GM19397 (cell line): ENCODE results near the gene SERPINB5.
"Not testable (repeated sequence)": the region's sequence is repeated elsewhere in the genome, so short reads cannot be mapped to it uniquely, and the experiment has no call there.

Source experiments
- ATAC-seq: cut with Tn5 transposase; IDR thresholded peaks from one replicate; pipeline ENCODE4 v1.9.1; 2021; ENCODE audit warnings: mild to moderate bottlenecking, moderate library complexity; ENCODE audit not compliant: unreplicated experiment

Gene SERPINB5, protein sequence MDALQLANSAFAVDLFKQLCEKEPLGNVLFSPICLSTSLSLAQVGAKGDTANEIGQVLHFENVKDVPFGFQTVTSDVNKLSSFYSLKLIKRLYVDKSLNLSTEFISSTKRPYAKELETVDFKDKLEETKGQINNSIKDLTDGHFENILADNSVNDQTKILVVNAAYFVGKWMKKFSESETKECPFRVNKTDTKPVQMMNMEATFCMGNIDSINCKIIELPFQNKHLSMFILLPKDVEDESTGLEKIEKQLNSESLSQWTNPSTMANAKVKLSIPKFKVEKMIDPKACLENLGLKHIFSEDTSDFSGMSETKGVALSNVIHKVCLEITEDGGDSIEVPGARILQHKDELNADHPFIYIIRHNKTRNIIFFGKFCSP

DNA sequence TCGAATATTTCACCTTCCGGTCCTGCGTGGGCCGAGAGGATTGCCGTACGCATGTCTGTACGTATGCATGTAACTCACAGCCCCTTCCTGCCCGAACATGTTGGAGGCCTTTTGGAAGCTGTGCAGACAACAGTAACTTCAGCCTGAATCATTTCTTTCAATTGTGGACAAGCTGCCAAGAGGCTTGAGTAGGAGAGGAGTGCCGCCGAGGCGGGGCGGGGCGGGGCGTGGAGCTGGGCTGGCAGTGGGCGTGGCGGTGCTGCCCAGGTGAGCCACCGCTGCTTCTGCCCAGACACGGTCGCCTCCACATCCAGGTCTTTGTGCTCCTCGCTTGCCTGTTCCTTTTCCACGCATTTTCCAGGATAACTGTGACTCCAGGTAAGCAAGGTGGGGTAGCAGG lies at the start of gene SERPINB5:
Gene SERPINB5 (plus strand): TSS at position 291 of the 400 bp plus-strand sequence. CDS start 7,471 bp downstream, outside the sequence.
- ATAC-seq: no peak

DNA sequence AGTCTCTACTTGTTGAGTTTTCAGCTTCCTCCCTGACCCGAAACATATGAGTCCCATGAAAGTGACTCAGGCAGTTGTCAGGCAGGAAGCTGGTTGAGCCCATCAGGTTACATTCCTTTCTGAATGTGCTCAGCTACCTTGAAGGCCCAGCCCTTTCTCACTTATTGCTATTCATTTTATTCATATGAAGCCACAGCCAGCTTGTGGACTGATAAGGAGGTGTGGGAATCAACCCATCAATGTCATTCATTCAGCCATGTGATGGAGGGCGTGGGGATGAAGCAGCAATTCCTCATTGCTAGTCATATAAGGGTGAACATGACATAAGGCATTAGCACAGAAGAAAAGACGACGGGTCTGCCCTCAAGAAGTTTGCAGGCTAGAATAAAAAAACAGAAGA lies 49.2 kb upstream of the SERPINB5 start:
- ATAC-seq: no peak

DNA sequence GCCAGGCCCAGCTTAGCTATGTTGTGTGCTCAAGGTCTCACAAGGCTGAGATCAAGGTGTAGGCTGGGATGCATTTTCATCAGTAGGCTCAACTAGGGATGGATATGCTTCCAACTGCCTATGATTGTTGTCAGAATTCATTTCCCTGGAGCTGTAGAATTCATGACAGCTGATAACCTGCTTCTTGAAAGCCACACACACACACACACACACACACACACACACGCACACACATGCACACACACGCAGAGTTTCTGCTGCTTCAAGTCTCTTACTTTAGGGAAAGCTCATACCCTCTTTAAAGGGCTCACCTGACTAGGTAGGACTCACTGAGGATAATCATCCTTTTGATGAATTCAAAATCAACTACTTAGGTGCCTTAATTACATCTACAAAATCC lies 46.2 kb upstream of the SERPINB5 start:
- ATAC-seq: no peak

DNA sequence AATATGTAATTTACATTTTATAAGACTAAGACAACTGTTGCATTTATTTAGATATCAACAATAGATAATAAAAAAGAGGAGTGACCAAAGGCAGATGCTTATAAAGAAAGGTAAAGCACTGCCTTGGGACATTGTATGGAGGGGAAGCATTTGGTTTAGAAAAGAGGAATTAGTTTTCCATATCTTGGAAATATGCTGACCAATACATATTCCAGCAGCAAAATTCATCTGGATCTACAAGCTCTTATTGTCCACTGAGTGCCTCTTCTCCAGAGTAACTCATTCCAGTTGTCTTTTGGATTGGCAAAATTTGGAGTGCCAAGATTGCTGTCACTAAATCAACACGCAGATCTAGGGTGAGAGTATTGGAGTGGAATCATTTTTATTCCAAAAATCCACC lies 45.6 kb upstream of the SERPINB5 start:
- ATAC-seq: no peak

DNA sequence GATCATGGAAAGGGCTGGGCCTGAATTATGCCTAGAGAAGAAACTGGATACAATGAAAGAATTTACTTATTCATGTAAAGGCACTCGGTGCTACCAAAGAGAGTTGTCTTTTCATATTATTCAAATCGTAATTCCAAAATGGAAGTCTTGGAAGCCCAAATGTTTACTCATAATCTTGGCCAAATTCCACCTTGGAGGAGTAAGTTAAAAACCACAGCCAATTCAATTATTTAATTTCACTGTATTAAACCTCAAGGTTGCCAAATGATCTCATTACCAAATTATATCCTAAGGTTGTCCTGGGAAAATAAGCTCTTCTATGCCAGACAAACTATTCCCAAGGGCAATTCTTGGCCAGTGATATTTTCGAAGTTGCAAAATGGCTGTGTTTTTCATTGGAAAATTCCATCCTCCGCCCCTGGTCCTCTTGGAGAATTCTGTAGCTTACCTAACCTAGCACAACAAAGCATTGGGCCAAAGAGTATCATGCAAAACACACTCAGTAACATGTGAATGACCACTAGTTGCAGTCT lies 43.4 kb upstream of the SERPINB5 start:
- no peak for ATAC-seq

DNA sequence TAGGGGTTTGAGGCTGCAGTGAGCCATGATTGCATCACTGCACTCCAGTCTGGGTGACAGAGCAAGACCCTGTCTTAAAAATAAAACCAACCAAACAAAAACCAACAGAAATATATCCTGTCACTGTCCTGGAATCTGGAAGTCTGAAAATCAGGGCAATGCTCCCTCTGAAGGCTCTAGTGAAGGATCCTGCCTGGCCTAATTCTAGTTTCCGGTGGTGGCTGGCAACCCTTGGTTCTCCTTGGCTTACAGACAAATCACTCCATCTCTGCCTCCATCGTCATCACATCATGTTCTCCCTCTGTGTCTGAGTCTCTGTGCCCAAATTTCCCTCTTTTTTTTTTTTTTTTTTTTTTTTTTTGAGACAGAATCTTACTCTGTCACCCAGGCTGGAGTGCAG lies 38.6 kb upstream of the SERPINB5 start:
- no peak for ATAC-seq

DNA sequence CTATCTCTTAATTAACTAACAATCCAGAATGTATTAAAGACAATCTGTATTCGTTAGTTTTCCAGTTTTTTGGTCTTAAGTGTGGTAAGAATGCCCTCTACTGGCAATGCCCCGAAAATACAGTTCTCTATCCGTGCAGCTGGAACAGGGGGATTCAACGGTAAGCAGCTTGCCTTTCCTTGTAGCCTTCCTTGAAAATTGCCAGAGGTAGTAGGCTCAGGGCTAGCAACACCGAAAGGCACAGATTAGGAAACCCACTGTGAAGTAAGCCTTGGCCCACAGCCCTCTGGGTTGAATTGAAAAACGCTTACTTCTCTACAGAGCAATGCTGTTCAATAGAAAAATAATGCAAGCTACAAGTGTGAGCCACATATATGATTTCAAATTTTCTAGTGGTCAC lies 37.4 kb upstream of the SERPINB5 start:
- ATAC-seq: no peak

DNA sequence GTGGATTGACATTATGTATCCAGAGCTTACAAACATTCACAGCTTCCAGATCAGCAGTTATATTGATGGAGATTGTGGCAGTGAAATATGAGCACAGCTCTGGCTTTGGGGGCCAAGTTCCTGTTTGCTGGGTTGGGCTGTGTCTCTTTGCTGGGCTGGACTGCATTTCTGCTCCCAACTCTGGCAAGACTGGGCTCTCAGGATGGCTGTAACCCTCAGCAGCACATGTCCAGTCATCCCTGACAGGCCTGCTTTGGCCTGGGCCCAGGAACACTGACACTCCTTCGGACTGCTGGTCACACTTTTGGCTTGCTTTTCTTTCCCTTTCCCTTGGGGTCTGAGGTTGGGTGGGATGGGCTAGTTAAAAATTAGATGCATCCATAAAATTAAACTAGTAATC lies 36.5 kb upstream of the SERPINB5 start:
- ATAC-seq: no peak

DNA sequence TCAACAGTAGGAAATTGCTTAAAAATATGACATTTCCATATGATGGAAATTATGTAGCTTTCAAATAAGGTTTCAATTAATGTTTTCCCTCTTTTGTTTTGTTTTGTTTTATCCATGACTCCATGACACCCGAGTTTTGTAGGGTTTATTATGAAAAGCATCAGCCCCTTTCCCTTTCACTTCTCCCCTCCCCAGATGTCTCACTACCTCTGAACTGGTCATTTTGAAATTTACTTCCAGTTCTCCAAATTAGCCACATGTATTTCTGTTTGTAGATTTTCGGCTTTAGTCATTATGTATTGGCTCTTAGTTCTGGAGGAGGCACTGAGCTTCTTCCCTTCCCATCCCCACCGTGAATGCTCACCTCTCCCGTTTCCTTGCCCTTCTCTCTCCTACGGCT lies 35.9 kb upstream of the SERPINB5 start:
- no peak for ATAC-seq

DNA sequence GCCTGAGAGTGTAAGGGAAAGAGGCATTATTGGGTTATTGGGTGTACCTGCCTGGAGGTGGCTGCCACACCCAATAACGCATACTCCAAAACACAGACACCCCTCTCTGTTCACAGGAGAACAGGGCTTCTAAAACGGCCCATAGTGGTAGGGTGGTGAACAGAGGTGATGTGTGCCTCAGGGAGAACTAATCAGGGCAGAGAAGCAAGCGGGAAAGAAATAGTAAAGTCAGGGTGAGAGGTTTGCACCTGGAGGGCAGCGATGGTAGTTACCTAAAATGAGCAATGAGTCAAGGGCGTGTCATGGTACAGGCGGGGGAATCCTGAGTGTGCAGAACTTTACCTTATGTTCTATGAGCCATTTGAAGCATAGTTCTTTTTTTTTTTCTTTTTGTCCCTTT lies 32.9 kb upstream of the SERPINB5 start:
- ATAC-seq: no peak

DNA sequence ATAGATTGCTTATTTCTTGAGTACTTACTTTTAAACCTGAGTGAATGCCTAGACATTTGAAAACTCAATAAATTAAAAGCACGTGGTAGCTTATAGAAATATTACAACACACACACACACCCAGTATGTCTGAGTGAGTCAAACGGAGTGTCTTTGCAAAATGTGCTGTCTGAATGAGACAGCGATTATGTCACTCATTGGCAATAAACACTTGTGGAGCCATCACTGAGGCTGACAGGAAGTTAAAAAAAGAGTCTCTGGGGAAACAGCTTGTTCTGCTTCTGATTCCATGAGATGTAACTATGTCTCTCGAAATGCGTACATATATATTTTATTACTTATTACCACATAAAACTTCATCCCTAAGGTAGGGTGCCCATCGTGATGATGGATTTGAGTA lies 32.2 kb upstream of the SERPINB5 start:
- no peak for ATAC-seq

DNA sequence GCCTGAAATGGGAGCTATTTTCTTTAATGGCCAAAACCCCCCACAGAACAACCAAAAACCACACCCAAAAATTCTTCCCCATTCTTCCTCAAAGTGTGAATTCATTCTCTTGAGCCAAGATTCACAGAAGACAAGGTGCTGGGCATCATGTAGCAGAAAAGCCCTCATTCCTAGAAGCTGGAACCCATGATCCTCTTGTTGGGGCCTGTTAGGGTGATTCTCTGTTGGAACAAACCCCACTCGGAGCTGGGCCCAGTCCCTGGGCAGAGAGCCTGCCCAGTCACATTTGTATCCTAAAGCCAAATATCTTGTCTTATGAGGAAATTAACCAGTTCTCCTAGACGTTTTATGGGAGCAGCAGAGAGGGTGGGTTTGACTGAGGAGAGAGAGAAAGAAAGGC lies 31.7 kb upstream of the SERPINB5 start:
- no peak for ATAC-seq

DNA sequence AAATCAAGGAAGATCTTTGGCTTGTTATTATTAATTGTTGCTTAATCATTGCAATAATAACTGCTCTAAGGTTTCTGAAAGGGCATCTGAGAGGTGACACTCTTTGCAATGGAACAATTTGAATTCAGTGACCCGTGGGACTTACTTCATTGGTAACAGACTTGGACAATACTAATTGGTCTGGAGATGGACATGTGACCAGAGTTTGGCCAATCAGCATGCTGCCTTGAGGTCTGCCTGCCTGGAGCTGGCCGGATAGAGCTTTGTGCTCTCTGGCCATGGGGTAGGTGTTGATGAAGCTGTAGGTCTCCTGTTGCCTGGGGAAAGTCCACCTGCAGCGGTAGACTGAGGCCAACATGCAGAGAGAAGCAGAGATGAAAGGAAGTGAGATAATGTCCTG lies 30.5 kb upstream of the SERPINB5 start:
- no peak for ATAC-seq

DNA sequence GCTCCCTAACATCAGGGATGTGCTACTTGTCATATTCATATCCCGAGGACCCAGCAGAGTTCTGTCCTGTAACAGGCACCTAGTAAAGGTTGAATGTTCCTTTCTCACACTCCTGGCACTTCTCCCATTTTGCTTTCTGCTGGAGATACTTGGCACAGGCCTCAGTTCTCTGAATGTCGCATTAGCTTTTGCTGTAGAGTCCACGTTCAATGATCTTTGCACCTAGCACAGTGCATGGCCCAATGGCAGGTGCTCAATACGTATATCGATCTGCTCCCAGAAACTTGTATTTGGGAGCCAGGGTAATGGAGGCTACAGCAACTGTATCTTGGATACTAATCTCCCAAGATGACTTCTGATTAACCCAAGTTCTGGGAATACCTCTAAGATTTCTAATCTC lies 29.7 kb upstream of the SERPINB5 start:
- no peak for ATAC-seq

DNA sequence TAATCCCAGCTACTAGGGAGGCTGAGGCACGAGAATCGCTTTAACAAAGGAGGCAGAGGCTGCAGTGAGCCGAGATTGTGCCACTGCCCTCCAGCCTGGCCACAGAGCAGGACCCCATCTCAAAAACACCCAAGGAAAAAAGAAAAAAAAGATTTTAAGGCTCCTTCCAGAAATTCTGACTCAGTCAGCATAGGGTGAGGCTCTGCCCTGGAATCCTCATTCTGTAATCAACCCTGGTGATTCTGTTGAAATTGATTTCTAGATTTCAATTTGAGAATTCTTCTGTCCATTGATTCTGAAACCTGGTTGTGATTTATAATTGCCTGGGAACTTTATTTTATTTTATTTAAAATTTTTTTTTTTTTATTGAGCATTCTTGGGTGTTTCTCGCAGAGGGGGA lies 27.3 kb upstream of the SERPINB5 start:
- ATAC-seq: no peak

DNA sequence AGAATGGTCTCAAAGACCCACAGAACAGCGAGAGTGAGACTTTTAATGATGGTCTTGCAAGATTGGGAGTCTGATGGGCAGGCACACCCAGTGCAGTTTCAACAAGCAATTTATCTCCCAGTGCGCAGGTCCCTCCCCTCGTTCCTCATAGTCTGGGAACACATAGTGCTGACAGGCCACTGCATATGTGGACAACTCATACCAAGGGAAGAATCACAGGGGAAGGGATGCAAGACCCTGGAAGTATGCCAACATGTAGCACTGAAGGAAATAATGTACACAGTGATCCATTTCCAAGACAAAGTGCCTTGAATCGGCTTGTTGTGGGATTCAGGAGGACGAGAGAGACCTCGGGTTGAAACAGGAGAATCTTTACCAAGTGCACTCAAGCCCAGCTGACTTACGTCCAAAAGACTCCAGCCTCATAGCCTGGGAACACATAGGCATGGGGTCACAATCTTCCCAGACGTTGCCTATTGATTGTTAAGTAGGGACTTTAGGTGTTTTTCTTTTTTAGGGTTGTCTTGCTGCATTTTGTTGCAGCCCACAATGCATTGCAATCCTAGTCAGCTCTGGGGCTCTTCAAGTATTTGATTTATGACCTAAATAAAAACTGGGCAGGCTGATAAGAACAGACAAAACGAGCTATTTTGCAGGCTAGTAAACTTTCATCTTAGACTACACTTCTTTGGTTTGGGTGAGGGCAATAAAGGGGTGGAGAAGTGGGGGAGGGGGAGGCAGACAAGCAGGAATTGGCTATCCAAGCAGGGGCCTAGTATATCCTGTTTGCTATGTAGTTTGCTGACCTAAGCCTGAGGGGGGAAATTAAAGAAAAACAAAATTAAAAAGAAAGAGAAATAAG lies 24.7 kb upstream of the SERPINB5 start:
- no peak for ATAC-seq

DNA sequence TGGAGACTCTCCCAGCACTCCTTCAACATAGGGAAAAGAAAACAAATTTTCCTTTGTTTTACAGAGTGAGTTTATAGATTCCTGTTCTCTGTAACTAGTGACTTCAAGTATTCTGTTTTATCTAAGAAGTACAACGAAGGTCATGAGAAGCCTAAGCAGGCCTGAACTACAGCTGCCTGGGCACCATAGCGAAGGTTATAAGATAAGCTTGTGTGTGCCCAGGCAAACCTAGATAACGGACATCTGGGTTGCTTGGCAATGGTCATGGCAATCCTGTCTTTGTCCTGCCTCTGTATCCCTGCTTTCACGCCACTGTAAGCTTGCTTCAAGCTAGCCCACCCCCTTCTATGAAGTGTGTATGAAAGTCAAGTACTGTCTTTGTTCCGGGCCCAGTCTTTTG lies 24.0 kb upstream of the SERPINB5 start:
- ATAC-seq: not testable (repeated sequence)

DNA sequence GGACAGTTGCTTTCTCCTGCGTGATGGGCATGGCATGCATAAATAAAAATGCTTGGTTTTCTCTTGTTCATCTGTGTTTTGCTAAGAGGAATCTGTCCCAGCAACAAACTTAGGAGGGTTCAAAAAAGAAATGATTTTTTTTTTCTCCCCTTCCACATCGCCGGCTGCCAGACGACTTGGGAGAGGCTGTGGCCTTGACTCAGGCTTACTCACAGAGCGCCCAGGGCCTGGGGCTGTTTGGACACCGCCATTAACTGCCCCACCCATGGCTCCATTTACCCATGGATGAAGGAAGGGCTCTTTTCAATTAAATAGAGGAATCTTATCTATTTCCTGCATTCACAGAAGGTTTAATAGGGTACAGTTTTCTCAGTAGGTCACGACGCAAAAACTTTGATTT lies 22.3 kb upstream of the SERPINB5 start:
- no peak for ATAC-seq

DNA sequence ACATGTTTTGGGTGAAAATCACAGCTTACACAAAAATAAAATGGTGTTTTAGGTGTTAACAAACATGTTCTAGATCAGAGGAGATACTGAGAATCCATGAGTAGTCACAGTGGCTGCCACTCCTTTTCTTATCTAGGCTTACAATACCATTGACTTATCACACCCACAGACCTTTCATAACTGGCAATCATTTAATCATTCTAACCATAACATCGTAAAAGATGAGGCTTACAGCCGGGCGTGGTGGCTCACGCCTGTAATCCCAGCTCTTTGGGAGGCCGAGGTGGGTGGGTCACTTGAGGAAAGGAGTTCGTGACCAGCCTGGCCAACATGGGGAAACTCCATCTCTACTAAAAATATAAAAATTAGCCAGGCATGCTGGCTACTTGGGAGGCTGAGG lies 18.8 kb upstream of the SERPINB5 start:
- no peak for ATAC-seq

DNA sequence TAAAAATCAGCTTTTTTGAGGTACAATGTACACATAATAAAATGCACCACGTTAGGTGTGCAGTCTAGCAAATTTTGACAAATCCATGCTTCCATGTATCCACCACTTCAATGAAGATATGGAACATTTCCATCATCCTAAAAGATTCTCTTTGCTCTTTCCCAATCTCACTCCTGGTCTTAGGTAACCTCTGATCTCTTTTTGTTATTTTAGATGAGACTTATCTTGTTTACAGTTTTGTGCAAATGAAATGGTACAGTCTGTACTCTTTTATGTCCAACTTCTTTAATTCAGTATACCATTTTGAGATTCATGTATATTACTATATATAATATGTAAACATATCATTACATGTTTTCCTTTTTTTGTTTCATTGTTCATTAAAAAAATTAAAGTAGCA lies 16.3 kb upstream of the SERPINB5 start:
- ATAC-seq: no peak

DNA sequence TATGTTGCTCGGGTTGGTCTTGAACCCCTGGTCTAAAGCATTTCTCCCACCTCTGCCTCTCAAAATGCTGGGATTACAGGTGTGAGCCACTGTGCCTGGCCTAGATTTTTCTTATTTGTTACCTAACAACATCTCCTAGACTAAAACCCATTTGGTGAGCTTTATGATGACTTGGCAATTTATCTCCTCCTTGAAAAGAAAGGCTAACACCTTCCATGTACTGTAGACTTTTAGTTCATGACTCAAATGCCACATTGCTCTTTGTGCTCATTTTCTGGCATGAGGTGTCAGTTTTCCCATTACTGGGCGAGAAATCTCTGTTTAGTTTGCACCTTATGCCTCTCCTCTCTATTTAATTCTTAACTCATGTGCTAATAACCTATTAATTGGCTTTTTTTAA lies 12.3 kb upstream of the SERPINB5 start:
- ATAC-seq: no peak

DNA sequence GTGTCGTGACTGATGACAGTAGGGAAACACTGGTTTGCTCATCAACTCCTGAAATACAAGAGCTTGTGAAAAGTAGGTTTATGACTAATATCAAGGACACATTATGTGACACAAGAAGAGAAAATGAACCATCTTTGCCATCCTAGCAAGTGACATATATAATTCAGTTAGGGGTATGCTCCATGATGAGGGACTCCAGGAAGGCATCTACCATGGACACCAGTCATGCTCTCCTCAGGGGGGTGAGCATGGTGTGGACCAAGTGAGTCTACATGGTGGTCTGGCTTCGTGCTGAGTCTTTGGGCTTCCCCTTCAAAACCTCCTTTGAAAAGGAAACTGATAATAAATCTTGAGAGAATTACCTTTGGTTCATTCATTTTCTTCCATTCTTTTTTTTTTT lies 11.7 kb upstream of the SERPINB5 start:
- ATAC-seq: no peak
